A673 (cell line): ENCODE measurements around the gene LRRC4C. TPM values are rescaled to one million over a fixed set of nuclear protein-coding genes. Genes with fewer than 3 reads are reported as not detected.
A peak's percentile ranks its signal among the peaks of the same experiment; 100 is the strongest.

ENCODE experiments used
- BruUV-seq: library from RNA; stranded (reverse); fragments of 400-500 nt; replicated peaks from 2 replicates; lab custom pipeline; 2021; lab: Mats Ljungman, UMichigan
- CTCF ChIA-PET: fragments of 300-600 bp; sonication (Branson Sonifier 250); formaldehyde crosslinking; loops from one replicate; lab custom pipeline; 2022; ENCODE audit warnings: antibody characterized with exemption; lab: Charles Lee
- POLR2A ChIA-PET: fragments of 300-600 bp; sonication (Branson Sonifier 250); formaldehyde crosslinking; loops from one replicate; lab custom pipeline; 2022; ENCODE audit warnings: antibody characterized with exemption; ENCODE audit not compliant: low non-redundant PET; lab: Charles Lee
- DNase-seq: peaks from one replicate; pipeline ENCODE4 v3.0.0-alpha.2; 2015; ENCODE audit warnings: low spot score
- H3K27ac ChIP-seq: fragments of 200-600 bp; sonication (generic); 2 replicates; pipeline ENCODE4 v1.5.1; 2016; ENCODE audit warnings: mixed run types, low read depth, mild to moderate bottlenecking, mixed read lengths, antibody characterized with exemption, low read length; ENCODE audit not compliant: poor library complexity, severe bottlenecking
- H3K27me3 ChIP-seq: fragments of 200-600 bp; sonication (generic); replicated peaks from 2 replicates; pipeline ENCODE4 v1.6.1; 2017; ENCODE audit warnings: mixed run types, low read depth, mild to moderate bottlenecking, mixed read lengths, antibody characterized with exemption, low read length; ENCODE audit not compliant: insufficient read depth, poor library complexity
- H3K36me3 ChIP-seq: fragments of 200-600 bp; sonication (generic); 2 replicates; pipeline ENCODE4 v1.6.1; 2016; ENCODE audit warnings: mixed run types, mild to moderate bottlenecking, mixed read lengths, antibody characterized with exemption, low read length; ENCODE audit not compliant: insufficient read depth, poor library complexity, severe bottlenecking
- H3K4me1 ChIP-seq: fragments of 200-600 bp; sonication (generic); 2 replicates; pipeline ENCODE4 v1.6.1; 2017; ENCODE audit warnings: mixed run types, mild to moderate bottlenecking, mixed read lengths, antibody characterized with exemption, low read length; ENCODE audit not compliant: insufficient read depth, poor library complexity, severe bottlenecking
- H3K4me3 ChIP-seq: fragments of 200-600 bp; sonication (generic); 2 replicates; pipeline ENCODE4 v1.5.1; 2016; ENCODE audit warnings: low read depth, mixed run types, mild to moderate bottlenecking, mixed read lengths, low read length; ENCODE audit not compliant: poor library complexity, severe bottlenecking
- H3K9me3 ChIP-seq: fragments of 200-600 bp; sonication (generic); 2 replicates; pipeline ENCODE4 v1.6.1; 2016; ENCODE audit warnings: mixed run types, low read depth, mild to moderate bottlenecking, mixed read lengths, antibody characterized with exemption, low read length; ENCODE audit not compliant: poor library complexity, severe bottlenecking
- CTCF ChIP-seq: fragments of 300-800, 200-600 bp; sonication (generic); conservative IDR thresholded peaks from 2 replicates; pipeline ENCODE4 v1.5.1; 2017; ENCODE audit warnings: low read depth, mild to moderate bottlenecking, antibody characterized with exemption, low read length, moderate library complexity, mixed read lengths
- EZH2 ChIP-seq: fragments of 200-600 bp; sonication (generic); IDR thresholded peaks from 2 replicates; pipeline ENCODE4 v1.6.1; 2017; ENCODE audit warnings: borderline replicate concordance, low read depth, mild to moderate bottlenecking, mixed read lengths, antibody characterized with exemption, low read length; ENCODE audit not compliant: poor library complexity, severe bottlenecking
- intact Hi-C: fragments of 100-400 bp; cut with micrococcal nuclease; formaldehyde crosslinking; loops from one replicate; pipeline ENCODE4 v1.10.0; 2022; ENCODE audit not compliant: unreplicated experiment
- total RNA-seq: library from RNA; stranded (reverse); gene quantifications from 2 replicates; pipeline ENCODE4 v1.2.3, GENCODE V29; 2021

The LRRC4C gene
- total RNA-seq, 1 experiment from 2014 or later: 38.3 TPM

- Histone ChIP-seq H3K27me3 (no peaks in the 10 kb centered on the region), H3K4me1 (no peaks in the 10 kb centered on the region), H3K36me3 (no peaks in the 10 kb centered on the region), H3K9me3 (no peaks in the 10 kb centered on the region), H3K27ac (no peak overlapping the region), H3K4me3 (no peak overlapping the region)
- BruUV-seq: no TSS peak
- ChIA-PET CTCF (no interaction called here), POLR2A (interaction anchor here (0.6 kb wide), 1 partner anchor 109 kb away, joined by 3 read pairs; no protein-coding TSS in a partner anchor)
- intact Hi-C loops: loop anchor here (5.0 kb wide), 1 partner anchor 49 kb away; no protein-coding TSS in a partner anchor
- DNase-seq: no peak
- TF ChIP-seq CTCF (no peak), EZH2 (no peak)
Measured at GRCh38 chr11:41308286-41308685, 151.2 kb downstream of the LRRC4C start.

GRCh38 chr11:41307296-41308080, 152.0 kb downstream of the LRRC4C start:
- no peak overlapping the region for H3K4me3 ChIP-seq
- CTCF ChIA-PET: no interaction called here
- H3K27ac ChIP-seq: no peak overlapping the region
- no peaks in the 10 kb centered on the region for H3K27me3 ChIP-seq
- TF ChIP-seq CTCF (no peak), EZH2 (no peak)
- POLR2A ChIA-PET: interaction anchor here (0.6 kb wide), 1 partner anchor 591 kb away, joined by 4 read pairs; no protein-coding TSS in a partner anchor
- no TSS peak for BruUV-seq
- H3K4me1 ChIP-seq: no peaks in the 10 kb centered on the region
- H3K9me3 ChIP-seq: no peaks in the 10 kb centered on the region
- H3K36me3 ChIP-seq: no peaks in the 10 kb centered on the region
- no peak for DNase-seq
- intact Hi-C loops: loop anchor here (5.0 kb wide), 1 partner anchor 50 kb away; no protein-coding TSS in a partner anchor

GRCh38 chr11:41306431-41306830, 153.0 kb downstream of the LRRC4C start:
- DNase-seq: peak; percentile 40
- POLR2A ChIA-PET: interaction anchor here (0.6 kb wide), 1 partner anchor 592 kb away, joined by 4 read pairs; no protein-coding TSS in a partner anchor
- no TSS peak for BruUV-seq

More at GRCh38 chr11:41306431-41306830, 153.0 kb downstream of the LRRC4C start:
- intact Hi-C loops: loop anchor here (5.0 kb wide), 1 partner anchor 51 kb away; no protein-coding TSS in a partner anchor
- TF ChIP-seq CTCF: no peak
- TF ChIP-seq EZH2: no peak
- H3K27ac ChIP-seq: no peak overlapping the region
- CTCF ChIA-PET: interaction anchor here (0.7 kb wide), 1 partner anchor 15 kb away, joined by 8 read pairs; no protein-coding TSS in a partner anchor
- no peaks in the 10 kb centered on the region for H3K36me3 ChIP-seq
- no peaks in the 10 kb centered on the region for H3K4me1 ChIP-seq
- no peaks in the 10 kb centered on the region for H3K9me3 ChIP-seq
- no peak overlapping the region for H3K4me3 ChIP-seq
- H3K27me3 ChIP-seq: no peaks in the 10 kb centered on the region
